ENCODE data around the gene CLCF1.

The CLCF1 gene

GRCh38 chr11:67395555-67396258, 22.3 kb upstream of the CLCF1 start:
- no peaks in the 10 kb centered on the region for H3K9me3 Mint-ChIP-seq
- peak overlapping the region; percentile 79 for H3K27ac Mint-ChIP-seq
- no peak for DNase-seq
- H3K27me3 Mint-ChIP-seq: no peaks in the 10 kb centered on the region
- no peak for ATAC-seq (replicated peaks)
- peaks cover 34 to 64% of the 10 kb centered on the region in 2 donors for H3K4me1 Mint-ChIP-seq
- H3K4me3 Mint-ChIP-seq: no peak overlapping the region
- H3K36me3 Mint-ChIP-seq: peaks cover 33 to 34% of the 10 kb centered on the region in 2 donors

- Mint-ChIP-seq H3K9me3 (no peaks in the 10 kb centered on the region), H3K4me1 (peaks cover 37 to 68% of the 10 kb centered on the region in 2 donors), H3K36me3 (peaks cover 25 to 26% of the 10 kb centered on the region in 2 donors), H3K27ac (no peak overlapping the region), H3K4me3 (peak overlapping the region; percentile 18 to 32), H3K27me3 (no peaks in the 10 kb centered on the region)
- DNase-seq (no peak), ATAC-seq (replicated peaks) (no peak)
Observed at GRCh38 chr11:67393990-67394389, 20.6 kb upstream of the CLCF1 start.

- Mint-ChIP-seq H3K9me3 (no peaks in the 10 kb centered on the region), H3K27me3 (no peaks in the 10 kb centered on the region), H3K36me3 (peaks cover 25% of the 10 kb centered on the region in 2 donors), H3K4me3 (peak overlapping the region; percentile 18 to 32), H3K4me1 (peaks cover 40 to 67% of the 10 kb centered on the region in 2 donors), H3K27ac (no peak overlapping the region)
- no peak for ATAC-seq (replicated peaks)
- DNase-seq: no peak
Observed at GRCh38 chr11:67393437-67393836, 20.0 kb upstream of the CLCF1 start.

GRCh38 chr11:67392183-67392715, 18.9 kb upstream of the CLCF1 start:
- Mint-ChIP-seq H3K4me3 (peak overlapping the region; percentile 94 to 96), H3K27me3 (no peaks in the 10 kb centered on the region), H3K27ac (peak overlapping the region; percentile 92), H3K4me1 (peaks cover 34 to 60% of the 10 kb centered on the region in 2 donors), H3K36me3 (peaks cover 15 to 19% of the 10 kb centered on the region in 2 donors), H3K9me3 (no peaks in the 10 kb centered on the region)
- DNase-seq (no peak), ATAC-seq (replicated peaks) (peak; percentile 6 to 9)

- DNase-seq (peak; percentile 89), ATAC-seq (replicated peaks) (peak; percentile 73 to 82)
- Mint-ChIP-seq H3K36me3 (peaks cover 11 to 13% of the 10 kb centered on the region in 2 donors), H3K4me3 (peak within 1 kb of the TSS; percentile 94 to 96), H3K27me3 (no peaks in the 10 kb centered on the region), H3K4me1 (peaks cover 31 to 59% of the 10 kb centered on the region in 2 donors), H3K27ac (peak within 1 kb of the TSS; percentile 92), H3K9me3 (no peaks in the 10 kb centered on the region)
Observed at GRCh38 chr11:67391304-67392182, 18.1 kb upstream of the CLCF1 start, which contains the start of gene RAD9A. TSS of gene RAD9A (plus strand) at chr11:67391986. CDS start at chr11:67392045, 59 bp downstream.

- peaks cover 28 to 53% of the 10 kb centered on the region in 2 donors for H3K4me1 Mint-ChIP-seq
- peak overlapping the region; percentile 94 to 96 for H3K4me3 Mint-ChIP-seq
- H3K27ac Mint-ChIP-seq: peak overlapping the region; percentile 92
- peaks cover 8 to 11% of the 10 kb centered on the region in 2 donors for H3K36me3 Mint-ChIP-seq
- H3K27me3 Mint-ChIP-seq: no peaks in the 10 kb centered on the region
- no peak for DNase-seq
- no peak for ATAC-seq (replicated peaks)
- no peaks in the 10 kb centered on the region for H3K9me3 Mint-ChIP-seq
Observed at GRCh38 chr11:67390947-67391303, 17.5 kb upstream of the CLCF1 start.

GRCh38 chr11:67389477-67389876, 16.1 kb upstream of the CLCF1 start:
- peaks cover 28 to 52% of the 10 kb centered on the region in 2 donors for H3K4me1 Mint-ChIP-seq
- H3K36me3 Mint-ChIP-seq: peaks cover 7 to 8% of the 10 kb centered on the region in 2 donors
- no peaks in the 10 kb centered on the region for H3K27me3 Mint-ChIP-seq
- peak overlapping the region; percentile 33 to 69 for H3K4me3 Mint-ChIP-seq
- no peaks in the 10 kb centered on the region for H3K9me3 Mint-ChIP-seq
- ATAC-seq (replicated peaks): peak; percentile 37 to 48
- no peak for DNase-seq
- peak overlapping the region; percentile 53 for H3K27ac Mint-ChIP-seq

GRCh38 chr11:67387518-67387917, 14.1 kb upstream of the CLCF1 start:
- no peak overlapping the region for H3K27ac Mint-ChIP-seq
- peaks cover 1 to 3% of the 10 kb centered on the region in 2 donors for H3K36me3 Mint-ChIP-seq
- no peaks in the 10 kb centered on the region for H3K9me3 Mint-ChIP-seq
- H3K4me1 Mint-ChIP-seq: peaks cover 19 to 41% of the 10 kb centered on the region in 2 donors
- H3K27me3 Mint-ChIP-seq: no peaks in the 10 kb centered on the region
- H3K4me3 Mint-ChIP-seq: no peak overlapping the region
- DNase-seq (no peak), ATAC-seq (replicated peaks) (no peak)

GRCh38 chr11:67387069-67387468, 13.7 kb upstream of the CLCF1 start:
- peaks cover 1 to 3% of the 10 kb centered on the region in 2 donors for H3K36me3 Mint-ChIP-seq
- no peak for ATAC-seq (replicated peaks)
- no peaks in the 10 kb centered on the region for H3K27me3 Mint-ChIP-seq
- H3K4me1 Mint-ChIP-seq: peaks cover 21 to 41% of the 10 kb centered on the region in 2 donors
- no peak overlapping the region for H3K4me3 Mint-ChIP-seq
- H3K27ac Mint-ChIP-seq: no peak overlapping the region
- no peak for DNase-seq
- no peaks in the 10 kb centered on the region for H3K9me3 Mint-ChIP-seq

- no peak overlapping the region for H3K27ac Mint-ChIP-seq
- no peak for DNase-seq
- H3K36me3 Mint-ChIP-seq: peaks cover 0 to 3% of the 10 kb centered on the region in 2 donors
- no peaks in the 10 kb centered on the region for H3K9me3 Mint-ChIP-seq
- peaks cover 24 to 45% of the 10 kb centered on the region in 2 donors for H3K4me1 Mint-ChIP-seq
- ATAC-seq (replicated peaks): no peak
- no peak overlapping the region for H3K4me3 Mint-ChIP-seq
- no peaks in the 10 kb centered on the region for H3K27me3 Mint-ChIP-seq
Observed at GRCh38 chr11:67384851-67385366, 11.5 kb upstream of the CLCF1 start.

GRCh38 chr11:67382276-67383136, 9.1 kb upstream of the CLCF1 start:
- Mint-ChIP-seq H3K4me3 (peak overlapping the region; percentile 7 to 68), H3K27ac (peak overlapping the region; percentile 94), H3K36me3 (no peaks in the 10 kb centered on the region), H3K27me3 (no peaks in the 10 kb centered on the region), H3K4me1 (peaks cover 27 to 50% of the 10 kb centered on the region in 2 donors), H3K9me3 (no peaks in the 10 kb centered on the region)
- ATAC-seq (replicated peaks) (peak; percentile 77 to 83), DNase-seq (peak; percentile 82)

- peak overlapping the region; percentile 34 to 42 for H3K4me3 Mint-ChIP-seq
- H3K27me3 Mint-ChIP-seq: no peaks in the 10 kb centered on the region
- H3K36me3 Mint-ChIP-seq: no peaks in the 10 kb centered on the region
- H3K9me3 Mint-ChIP-seq: no peaks in the 10 kb centered on the region
- H3K27ac Mint-ChIP-seq: peak overlapping the region; percentile 97
- ATAC-seq (replicated peaks): peak; percentile 76 to 78
- peaks cover 31 to 47% of the 10 kb centered on the region in 2 donors for H3K4me1 Mint-ChIP-seq
- DNase-seq: no peak
Observed at GRCh38 chr11:67381244-67381972, 8.0 kb upstream of the CLCF1 start.
